ENCODE results near the gene RPL22.
A peak's percentile ranks its signal among the peaks of the same experiment; 100 is the strongest.
"Not testable (repeated sequence)": the region's sequence is repeated elsewhere in the genome, so short reads cannot be mapped to it uniquely, and the experiment has no call there.

The RPL22 gene

DNA sequence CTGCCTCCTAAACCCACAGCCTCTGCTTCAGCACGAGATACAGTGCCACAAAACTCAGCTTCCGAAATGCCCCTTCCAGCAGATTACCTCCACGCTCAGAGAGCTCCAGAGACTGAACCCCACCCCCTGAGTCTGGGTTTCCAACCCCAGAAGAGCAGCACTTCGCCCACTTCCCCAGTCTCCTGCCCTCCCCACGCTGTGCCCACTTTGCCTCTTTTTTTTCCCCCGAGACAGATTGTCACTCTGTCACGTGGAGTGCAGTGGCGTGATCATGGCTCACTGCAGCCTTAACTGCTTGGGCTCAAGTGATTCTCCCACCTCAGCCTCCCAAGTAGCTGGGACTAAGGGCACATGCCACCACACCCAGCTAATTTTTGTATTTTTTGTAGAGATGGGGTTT lies 26.3 kb upstream of the RPL22 start:
- DNase-seq: no peak

- DNase-seq: no peak
Measured at GRCh38 chr1:6224718-6225117, 25.3 kb upstream of the RPL22 start.

DNA sequence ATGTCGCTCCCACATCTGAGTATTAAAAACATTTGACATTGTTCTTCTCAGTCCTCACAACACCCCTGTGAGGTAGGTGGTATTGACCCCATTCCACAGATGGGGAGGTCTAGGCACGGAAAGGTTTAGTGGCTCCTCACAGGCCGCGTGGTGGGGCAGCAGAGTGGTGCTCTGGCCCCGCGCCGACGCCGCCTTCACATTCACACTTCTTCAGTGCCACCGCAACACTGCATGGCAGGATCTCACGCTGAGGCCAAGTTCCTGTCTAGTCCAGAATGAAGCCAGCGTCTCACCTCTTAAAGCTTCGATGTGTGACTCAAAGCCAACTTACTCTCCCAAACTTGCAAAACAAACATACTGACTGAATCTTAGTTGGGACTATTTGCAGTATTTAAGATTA lies 24.2 kb upstream of the RPL22 start:
- DNase-seq: no peak

DNA sequence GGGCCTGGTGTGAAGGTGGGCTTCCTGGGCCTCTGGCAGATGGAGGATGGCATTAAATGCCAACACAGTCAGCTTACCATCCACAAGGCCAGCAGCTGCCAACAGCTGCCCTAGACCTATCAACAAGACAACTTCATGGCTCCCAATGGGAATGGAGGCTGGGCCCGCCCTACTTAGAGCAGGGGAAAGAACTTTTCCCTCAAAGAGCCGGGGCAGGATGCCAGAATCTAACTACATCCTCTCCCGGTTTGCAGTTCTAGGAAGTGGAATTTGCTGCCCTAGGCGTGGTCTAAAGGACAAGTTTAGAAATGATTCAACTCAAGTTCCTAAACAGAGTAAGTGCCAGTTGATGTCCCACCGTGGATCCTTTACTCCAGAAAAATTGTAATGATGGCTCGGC lies 23.2 kb upstream of the RPL22 start:
- peak; percentile 47 for DNase-seq

DNA sequence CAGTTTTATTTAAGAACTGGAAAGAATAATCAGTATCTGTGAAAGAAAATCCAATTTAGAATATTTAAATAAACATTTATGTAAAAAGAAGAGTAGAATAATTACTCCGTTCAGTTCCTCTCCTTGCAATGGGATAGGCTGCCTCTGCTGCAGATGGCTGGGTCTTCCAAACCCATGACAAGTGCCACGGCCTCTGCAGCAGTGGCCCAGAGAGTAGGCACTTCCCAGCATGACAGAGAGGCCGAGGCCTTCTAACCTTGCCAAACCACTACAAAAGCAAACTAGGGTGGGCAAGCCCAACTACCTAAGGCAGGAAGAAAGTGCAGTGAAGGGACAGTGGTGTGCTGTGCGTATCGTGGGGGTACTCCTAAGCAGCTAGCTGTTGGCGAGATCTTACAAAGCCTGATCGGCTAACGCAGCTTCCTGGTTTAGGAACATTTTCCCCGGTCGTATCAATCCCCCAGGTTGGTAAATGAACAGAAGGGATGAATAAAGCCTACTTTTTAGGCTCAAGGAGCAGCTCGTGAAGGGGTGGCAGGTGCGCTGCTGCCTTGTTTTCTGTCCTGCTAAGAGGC lies 21.9 kb upstream of the RPL22 start:
- no peak for DNase-seq

DNA sequence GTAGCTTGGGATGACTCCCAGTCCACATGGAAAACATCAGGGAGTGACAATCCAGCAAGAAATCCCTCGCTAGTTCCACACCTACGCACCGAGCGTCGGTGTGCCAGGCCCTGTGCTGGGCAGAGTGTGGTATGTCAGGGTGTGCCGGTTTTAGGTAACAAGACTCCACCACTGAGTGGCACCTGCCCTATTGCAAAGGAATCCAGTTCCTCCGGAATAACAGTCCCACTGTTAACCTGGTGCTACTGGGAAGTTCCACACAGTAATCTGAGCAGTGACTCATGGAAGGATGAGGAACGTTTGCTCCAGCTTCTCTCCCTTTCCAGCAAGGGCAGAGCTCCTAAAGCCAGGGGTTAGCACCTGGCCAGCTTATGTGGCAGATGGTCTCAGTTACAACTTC lies 20.8 kb upstream of the RPL22 start:
- DNase-seq: peak; percentile 51

DNA sequence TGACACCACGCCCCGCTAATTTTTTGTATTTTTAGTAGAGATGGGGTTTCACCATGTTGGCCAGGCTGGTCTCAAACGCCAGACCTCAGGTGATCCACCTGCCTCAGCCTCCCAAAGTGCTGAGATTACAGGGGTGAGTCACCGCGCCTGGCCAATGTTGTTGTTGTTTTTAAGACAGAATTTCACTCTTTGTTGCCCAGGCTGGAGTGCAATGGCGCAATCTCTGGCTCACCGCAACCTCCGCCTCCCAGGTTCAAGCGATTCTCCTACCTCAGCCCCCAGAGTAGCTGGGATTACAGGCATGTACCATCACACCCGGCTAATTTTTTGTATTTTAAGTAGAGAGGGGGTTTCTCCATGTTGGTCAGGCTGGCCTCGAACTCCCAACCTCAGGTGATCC lies 20.2 kb upstream of the RPL22 start:
- not testable (repeated sequence) for DNase-seq

GRCh38 chr1:6218375-6219164 lies 19.2 kb upstream of the RPL22 start:
- DNase-seq: no peak

DNA sequence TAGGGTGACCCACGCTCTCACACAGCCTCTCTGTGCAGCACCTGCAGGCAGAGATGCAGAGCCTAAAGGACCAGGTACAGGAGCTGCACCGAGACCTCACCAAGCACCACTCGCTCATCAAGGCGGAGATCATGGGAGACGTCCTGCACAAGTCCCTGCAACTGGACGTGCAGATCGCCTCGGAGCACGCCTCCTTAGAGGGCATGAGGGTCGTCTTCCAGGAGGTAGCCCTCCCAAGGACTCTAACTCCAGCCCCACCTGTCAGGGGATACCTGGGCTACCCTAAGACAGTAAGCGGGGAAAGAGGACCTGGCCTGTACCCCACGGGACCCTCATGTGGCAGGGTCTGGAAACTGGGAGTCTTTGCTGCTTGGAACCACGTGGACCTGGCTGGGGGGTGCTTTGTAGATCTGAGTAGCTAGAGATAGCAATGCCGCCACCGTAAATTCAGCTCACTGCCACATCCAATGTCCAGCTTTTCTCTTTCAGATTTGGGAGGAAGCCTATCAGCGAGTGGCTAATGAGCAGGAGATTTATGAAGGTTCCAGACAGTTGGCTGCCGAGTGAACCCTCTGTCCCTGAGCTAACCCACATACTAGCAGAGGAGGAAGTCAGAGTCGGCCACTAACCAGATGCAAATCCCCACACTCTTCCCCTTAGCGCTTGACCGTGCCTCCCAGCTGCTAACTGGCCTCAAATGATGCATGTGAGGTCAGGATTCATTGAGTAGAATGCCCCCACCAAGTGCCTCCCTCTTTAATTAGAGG lies 13.0 kb upstream of the RPL22 start:
- no peak for DNase-seq

- no peak for DNase-seq
Measured at GRCh38 chr1:6211731-6212130, 12.3 kb upstream of the RPL22 start.

DNA sequence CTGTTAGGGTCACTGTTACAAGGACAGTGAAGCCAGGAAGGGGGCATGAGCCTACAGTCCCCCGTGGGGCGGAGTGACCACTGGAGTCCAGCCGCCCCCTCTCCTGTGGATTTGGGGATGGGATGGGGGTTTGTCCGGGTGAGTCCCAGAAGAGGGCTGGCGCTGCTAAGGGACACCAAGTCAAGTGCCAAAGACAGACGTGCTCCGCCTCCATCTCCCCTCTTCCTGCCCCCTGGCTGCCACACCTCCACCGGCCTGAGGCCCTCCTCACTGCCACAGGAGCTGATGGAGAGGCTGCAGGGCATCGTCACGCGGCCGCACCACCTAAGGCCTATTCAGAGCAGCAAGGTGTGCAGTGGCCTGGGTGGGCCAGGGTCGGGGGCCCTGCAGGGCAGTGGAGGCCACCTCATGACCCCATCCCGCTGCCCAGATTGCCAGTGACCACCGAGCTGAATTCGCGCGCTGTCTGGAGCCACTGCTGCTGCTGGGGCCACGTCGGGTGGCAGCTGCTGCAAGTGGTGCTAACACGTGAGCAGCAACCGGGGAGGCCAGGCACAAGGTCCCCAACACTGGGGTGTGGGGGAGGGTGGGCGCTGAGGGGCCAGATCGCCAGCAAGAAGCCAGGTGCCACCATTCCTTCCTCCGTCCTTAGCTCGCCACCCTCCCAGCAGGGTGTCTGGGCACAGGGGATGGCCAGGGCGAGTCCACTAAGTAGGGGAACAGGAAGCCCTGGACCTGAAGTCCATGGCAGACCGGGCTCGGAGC lies 11.4 kb upstream of the RPL22 start:
- no peak for DNase-seq

GRCh38 chr1:6209661-6210580 lies 10.5 kb upstream of the RPL22 start:
- no peak for DNase-seq

GRCh38 chr1:6208723-6209660 lies 9.6 kb upstream of the RPL22 start:
- no peak for DNase-seq

- DNase-seq: no peak
Measured at GRCh38 chr1:6207921-6208320, 8.5 kb upstream of the RPL22 start.

DNA sequence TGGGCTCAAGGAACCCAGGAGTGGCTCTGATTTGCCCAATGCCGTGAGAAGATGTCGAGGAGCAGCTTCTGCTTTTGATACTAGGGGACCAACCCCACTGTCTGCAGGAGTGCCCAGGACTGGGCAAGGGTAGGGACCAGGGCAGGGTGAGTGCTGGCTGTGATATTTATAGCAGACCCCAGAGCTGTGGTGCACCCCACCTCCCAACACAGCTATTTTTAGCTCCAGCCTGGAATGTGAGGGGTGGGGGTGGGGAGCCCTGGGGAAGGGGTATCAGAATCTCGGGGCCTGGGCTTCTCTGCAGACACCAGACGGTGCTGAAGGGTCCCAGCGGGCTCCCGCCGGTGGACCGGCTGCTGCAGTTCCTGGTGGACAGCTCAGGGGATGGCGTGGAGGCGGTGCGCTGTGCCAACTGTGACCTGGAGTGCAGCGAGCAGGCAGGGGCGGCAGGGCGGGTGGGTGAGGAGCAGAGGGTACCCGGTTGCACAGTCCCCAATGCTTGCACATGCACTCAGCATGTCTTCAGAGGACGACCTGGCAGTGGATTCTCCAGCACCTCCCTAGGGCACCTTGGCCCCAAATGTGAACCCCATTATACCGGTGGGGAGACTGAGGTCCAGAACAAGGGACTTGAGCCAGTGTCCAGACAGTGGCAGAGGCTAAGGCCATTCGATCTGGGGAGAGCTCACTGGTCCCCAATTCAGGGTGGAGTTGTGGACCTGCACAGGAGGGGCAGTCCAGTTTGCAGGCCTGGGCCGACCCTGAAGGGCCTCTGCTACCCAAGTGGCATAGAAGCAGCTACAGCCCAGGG lies 7.9 kb upstream of the RPL22 start:
- DNase-seq: no peak

- DNase-seq: no peak
Measured at GRCh38 chr1:6206520-6206855, 7.1 kb upstream of the RPL22 start.

GRCh38 chr1:6205849-6206519 lies 6.6 kb upstream of the RPL22 start, which contains the start of gene RNF207:
TSS of gene RNF207 (plus strand) at chr1:6206119. CDS start at chr1:6206536, 417 bp downstream.
- DNase-seq: peak; percentile 95

GRCh38 chr1:6202256-6202655 lies 2.9 kb upstream of the RPL22 start:
- no peak for DNase-seq

GRCh38 chr1:6200188-6200809 lies 904 bp upstream of the RPL22 start:
- DNase-seq: no peak

Data from NCI-H226 (cell line).